ENCODE results near the gene DOCK9.

Gene DOCK9

DNA sequence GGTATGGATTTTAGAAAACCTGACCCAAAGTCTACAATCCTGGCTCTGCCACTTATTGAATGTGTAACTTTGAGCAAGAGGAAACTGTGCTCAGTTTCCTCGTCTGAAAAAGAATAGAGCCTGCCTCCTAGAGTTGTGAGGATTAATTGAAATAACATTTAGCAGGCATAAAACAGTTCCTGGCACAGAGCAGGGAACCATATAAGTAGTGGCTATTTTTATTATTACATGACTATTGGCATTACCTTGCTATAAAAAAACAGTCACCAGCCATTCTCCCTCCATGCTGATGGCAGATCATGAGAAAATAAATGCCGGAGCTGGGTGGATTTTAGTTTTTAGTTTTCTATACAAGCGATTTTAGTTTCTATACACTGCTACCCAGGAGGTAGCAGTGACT, 5.8 kb downstream of the DOCK9 start:
- DNase-seq: no peak

DNA sequence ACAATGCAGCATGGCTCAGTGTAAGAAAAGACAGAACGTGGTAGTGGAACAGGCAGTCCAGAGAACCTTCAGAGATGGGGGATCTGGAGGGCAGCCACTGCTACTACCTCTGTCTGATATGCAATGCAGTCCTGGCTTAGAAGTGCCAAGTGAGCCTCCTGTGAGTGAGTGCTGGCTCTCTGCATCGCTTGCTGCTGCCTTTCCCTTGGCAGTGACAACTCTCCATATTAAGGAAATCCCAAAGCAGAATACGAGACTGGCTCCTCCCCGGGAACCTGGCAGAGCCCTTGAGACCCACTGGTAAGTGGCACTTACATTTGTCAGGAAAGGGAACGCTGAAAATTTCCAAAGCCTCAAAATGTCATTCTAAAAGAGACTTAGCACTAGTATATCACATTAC, 7.5 kb downstream of the DOCK9 start:
- DNase-seq: no peak

GRCh38 chr13:98967491-98967890, 10.4 kb downstream of the DOCK9 start:
- DNase-seq: no peak

DNA sequence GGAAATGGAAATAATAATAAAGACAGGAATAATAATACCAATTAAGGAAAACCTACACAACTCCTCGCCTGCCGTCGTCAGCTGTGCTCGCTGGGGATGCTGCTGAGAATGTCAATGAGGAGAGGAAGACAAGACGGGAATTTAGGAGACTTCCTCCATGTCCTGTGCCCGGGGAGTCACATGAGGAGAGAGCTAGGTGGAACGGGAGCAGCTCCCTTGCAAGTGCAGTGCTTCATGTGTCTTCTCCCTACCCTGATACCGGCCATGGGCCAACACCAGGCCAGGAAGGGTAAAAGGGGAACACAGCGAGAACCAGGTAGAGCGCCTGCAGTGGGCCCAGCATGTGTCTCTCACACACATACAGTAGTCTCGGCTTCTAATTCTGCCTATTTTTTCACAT, 11.8 kb downstream of the DOCK9 start:
- DNase-seq: no peak

- no peak for DNase-seq
These were observed 12.5 kb downstream of the DOCK9 start for GRCh38 chr13:98965325-98965724.

- DNase-seq: no peak
These were observed 13.9 kb downstream of the DOCK9 start for GRCh38 chr13:98963917-98964316.

DNA sequence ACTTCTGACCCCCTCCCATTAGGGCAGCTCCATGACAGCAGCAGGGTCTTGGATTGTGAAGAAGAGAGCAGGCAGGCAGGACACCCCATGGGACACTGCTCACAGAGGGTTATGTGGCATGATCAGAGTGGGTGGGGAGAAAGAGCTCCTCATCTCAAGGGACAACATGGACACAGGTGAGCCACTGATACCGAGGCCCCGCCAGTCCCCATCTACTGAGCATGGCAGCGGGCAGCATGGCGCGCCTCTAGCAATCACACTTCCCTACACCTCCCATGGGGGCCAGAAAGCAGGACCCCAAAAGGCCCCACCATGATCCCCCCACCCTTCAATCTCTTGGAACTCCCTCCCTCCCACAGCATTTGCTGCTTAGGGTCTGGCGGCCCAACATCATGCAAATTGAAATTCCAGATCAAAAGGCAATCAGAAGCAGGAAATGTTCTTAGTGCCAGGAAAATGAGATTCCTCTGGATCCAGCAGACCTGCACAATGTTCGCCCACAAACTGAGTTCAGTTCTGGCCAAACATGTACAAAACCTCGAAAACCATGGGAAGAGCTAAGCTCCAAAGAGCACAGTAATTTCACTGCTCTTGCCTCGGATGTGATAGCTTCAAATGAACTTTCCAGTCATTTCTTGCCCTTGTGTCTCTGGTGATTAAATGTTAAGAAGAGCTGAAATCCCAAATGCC, 14.8 kb downstream of the DOCK9 start:
- no peak for DNase-seq

GRCh38 chr13:98961503-98962105, 16.3 kb downstream of the DOCK9 start:
- DNase-seq: no peak

DNA sequence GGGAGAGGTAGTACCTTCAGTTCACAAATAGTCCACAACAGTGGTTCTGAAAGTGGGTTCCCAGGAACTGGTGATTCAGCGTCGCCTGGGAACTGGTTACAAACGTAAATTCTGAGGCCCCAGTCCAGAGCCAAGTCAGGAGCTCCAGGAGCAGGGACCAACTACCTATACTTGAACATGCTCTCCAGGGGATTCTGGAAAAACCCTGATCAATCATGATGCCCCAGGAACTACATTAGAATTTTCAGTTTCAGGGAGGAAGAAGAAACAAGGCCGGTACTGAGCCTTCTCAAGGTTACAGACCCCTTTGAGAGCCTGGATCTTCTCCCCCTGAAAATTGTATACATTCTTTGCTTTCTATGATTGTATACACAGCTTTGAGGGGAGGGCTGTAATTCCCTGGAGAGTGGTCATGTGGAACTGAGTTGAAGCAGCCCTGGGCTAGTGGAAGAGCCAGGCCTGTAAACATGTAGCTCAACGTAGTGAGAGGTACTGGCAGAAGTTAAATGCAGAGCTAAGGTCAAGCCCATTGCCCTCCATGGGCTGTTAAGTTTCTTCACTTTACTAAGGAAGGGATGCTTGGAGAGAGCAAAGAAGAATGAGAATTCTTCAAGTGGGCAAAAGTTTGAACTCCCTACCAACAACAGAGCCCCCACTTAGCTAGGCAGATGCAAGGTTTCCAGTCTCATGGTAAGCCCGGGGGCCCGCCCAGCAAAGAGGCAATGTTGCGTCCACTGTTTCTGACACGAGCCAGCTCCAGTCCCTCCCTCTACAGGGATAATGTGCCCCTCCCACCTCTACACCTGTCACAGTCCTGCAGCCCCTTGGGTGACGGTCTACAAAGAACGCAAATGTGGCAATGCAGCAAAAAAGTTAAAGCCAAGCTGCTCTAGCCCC, 17.0 kb downstream of the DOCK9 start:
- no peak for DNase-seq

DNA sequence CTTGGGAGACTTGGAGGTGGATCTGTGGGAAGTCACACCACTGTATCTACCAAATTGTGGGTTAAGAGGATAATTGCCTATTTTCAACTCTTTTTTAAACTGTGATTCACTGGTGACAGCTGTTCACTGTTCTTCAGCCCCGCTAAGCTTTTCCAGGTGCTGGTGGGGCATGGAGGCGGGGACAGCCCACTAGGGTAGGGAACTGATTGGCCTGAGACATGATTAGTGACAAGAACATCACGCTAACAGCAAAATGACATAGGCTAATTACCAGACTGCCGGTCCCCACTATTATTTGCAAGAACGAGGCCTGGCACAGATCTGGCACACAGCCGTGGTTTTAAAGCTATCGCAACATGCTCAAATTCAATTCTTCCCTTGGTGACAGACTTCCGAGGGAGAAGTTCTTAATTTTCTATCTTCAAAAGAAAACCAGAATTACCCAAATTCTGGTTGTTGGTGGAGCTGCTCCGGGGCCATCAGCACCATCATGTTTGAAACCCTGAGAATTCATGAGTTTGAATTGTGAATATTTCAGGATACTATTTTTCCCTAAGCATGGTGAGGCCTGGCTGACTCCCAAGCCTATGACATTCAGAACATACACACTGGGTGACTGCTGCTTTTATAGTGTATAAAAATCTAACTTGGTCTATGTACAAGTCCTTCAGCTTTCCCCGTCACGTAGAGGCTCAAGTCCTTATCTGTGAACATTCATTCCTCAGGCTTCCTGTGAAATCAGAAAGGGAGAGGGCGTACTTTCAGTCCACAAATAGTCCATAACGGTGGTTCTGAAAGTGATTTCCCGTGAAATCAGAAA, 17.9 kb downstream of the DOCK9 start:
- no peak for DNase-seq

GRCh38 chr13:98959291-98959690, 18.6 kb downstream of the DOCK9 start:
- DNase-seq: no peak

- no peak for DNase-seq
These were observed 19.4 kb downstream of the DOCK9 start for GRCh38 chr13:98958443-98958794.

- no peak for DNase-seq
These were observed 20.0 kb downstream of the DOCK9 start for GRCh38 chr13:98957731-98958442.

GRCh38 chr13:98955336-98955735, 22.5 kb downstream of the DOCK9 start:
- DNase-seq: no peak

DNA sequence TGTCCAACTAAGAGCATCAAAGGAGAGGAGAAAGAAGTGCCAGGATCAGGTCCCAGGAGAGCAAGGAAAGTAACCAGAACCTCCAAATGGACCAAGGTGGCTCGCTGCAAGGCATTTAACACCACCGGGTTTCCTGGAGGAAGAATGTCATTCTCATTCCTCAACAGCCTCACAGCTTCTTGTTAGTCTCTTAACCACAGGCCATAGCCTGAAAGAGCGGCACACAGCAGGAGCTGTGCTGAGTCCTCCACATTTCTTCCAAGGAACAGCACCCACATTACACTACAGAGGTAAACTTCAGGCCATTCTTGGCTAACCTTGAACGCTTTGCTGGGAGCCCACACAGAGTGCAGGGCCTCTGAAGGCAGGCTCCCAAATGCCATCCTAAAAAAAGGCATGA, 23.6 kb downstream of the DOCK9 start:
- no peak for DNase-seq

- DNase-seq: no peak
These were observed 26.6 kb downstream of the DOCK9 start for GRCh38 chr13:98951266-98951665.

DNA sequence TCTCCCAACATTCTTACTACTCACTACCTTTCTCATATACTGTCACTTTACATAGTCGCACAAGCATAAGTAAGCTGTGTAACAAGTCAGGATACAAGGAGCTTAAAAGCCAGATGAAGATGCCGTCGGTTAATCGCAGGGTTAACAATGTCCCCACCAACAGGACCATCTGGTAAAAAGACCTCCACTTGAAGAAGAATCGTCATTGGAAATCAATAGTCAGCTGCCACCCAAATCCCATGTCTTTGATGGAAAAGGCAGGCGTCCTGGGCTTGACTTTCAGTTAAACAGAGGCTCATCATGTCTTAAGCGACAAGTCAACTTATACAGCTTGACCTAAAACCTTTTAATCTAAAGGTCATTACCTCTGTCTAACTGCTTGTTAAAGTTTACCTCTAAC, 27.2 kb downstream of the DOCK9 start:
- DNase-seq: no peak

- DNase-seq: no peak
These were observed 29.9 kb downstream of the DOCK9 start for GRCh38 chr13:98947925-98948324.

DNA sequence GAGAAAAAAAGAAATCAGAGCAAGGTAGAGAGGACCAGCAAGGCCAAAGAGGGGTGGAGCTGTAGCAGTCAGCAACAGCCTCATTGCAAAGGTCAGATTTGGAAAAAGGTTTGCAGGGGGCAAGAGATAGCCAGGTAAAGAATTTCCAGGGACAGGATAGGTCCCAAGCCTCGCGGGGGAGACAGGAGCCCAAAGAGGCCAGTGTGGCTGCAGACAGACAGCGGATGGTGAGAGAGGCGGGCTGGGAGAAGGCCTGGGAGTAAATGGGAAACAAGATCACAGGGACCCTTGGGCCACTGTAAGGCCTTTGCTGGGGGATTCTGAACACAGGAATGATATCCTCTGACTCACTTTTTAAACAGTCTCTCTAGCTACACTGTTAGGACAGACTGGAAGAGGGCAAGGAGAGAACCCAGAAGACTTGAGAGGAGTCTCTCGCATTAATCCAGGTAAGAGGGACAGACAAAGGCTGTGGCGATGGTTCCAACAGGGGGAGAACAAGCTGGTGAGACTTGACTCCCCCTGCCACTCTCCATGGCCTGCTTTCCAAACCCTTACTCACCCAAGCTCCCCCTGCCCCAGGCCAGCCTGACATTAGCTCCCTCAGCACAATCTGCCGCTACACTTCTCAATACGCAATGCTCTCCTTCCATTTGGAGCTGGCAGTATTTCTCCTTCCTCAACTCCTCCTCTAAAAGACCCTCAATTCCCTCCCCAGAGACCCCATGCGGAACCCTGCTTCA, 31.8 kb downstream of the DOCK9 start:
- DNase-seq: no peak

DNA sequence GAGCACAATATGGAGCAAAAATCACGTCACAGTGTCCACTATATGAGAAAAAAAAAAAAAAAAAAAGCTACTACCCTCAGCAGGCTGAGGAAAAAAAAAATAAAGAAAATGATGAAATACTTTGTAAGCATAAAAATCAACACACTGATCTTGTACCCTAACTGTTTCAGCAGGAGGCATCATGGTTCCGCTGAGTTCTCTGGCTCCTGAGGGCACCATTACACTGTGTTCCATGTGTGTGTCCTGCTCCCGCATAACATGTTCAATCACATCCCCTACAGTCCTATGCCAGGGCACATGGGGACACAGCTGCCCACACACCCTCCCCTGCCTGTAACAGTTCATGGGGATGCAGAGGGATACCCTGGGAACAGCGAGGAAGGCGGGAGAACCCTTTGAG, 33.5 kb downstream of the DOCK9 start:
- no peak for DNase-seq

DNA sequence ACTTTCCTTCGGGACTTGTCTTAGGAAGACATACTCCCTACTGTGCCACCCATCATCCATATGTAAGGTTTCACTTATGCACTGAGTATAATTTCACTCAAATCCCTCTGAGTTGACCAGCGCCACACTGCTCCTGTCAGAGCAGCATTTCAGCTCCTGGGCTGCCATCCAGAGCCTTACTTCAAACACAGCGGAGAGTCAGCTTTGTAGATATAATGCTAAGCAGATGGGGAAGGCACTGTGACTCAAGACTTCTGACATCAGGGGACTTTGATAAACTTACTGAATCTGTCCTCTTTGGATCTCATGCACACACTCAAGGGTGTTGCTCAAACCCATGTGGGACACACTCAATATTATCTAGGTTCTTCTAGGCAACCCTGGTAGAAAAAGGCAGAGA, 34.9 kb downstream of the DOCK9 start:
- DNase-seq: no peak

DNA sequence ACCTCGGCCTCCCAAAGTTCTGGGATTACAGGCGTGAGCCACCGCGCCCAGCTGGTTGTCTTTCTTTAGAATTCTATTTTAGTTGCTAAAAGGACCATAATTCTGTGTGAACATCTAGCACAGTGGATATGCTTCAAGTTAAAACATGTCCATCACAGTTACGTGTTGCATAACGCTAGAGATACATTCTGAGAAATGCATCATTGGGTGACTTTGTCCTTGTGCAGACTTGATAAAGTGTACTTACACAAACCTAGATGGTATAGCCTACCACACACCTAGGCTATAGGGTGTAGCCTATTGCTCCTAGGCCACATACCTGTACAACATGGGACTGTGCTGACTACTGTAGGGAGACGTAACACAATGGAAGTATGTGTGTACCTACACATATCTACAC, 35.4 kb downstream of the DOCK9 start:
- DNase-seq: no peak
